Prostate gland (tissue), 2 donors: ENCODE results near the gene UBE2E1. TPM values are rescaled to one million over a fixed set of nuclear protein-coding genes. Genes with fewer than 3 reads are reported as not detected.

Source experiments
- DNase-seq: peaks from one replicate; pipeline ENCODE4 v3.0.0-alpha.2; 2019; ENCODE audit warnings: low spot score
- H3K27ac ChIP-seq, 2 donors: fragments of 200-600 bp; sonication (generic); 2 replicates each; pipeline ENCODE4 v1.5.1; 2017 to 2019
- H3K27me3 ChIP-seq: fragments of 200-600 bp; sonication (generic); replicated peaks from 2 replicates; pipeline ENCODE4 v1.5.1; 2019; ENCODE audit not compliant: insufficient read depth
- H3K36me3 ChIP-seq, 2 donors: fragments of 200-600 bp; sonication (generic); 1 replicate in 1 of 2; 2 replicates in 1 of 2; pipeline versions ENCODE4 v1.5.1 to v1.8.1; 2017 to 2019
- H3K4me1 ChIP-seq: fragments of 200-600 bp; sonication (generic); replicated peaks from 2 replicates; pipeline ENCODE4 v1.5.1; 2019
- H3K4me3 ChIP-seq, 2 donors: fragments of 200-600 bp; sonication (generic); 2 replicates each; pipeline ENCODE4 v1.5.1; 2017 to 2019
- H3K9me3 ChIP-seq: fragments of 200-600 bp; sonication (generic); 2 replicates; pipeline ENCODE4 v1.5.1; 2017
- POLR2A ChIP-seq: fragments of 450-650 bp; IDR thresholded peaks from one replicate; pipeline ENCODE4 v1.6.1; 2016; ENCODE audit warnings: antibody characterized with exemption, mild to moderate bottlenecking
- POLR2AphosphoS5 ChIP-seq: sonication (generic); formaldehyde crosslinking; IDR thresholded peaks from one replicate; pipeline ENCODE4 v1.6.1; 2017; ENCODE audit warnings: antibody characterized with exemption
- WGBS: methylation state at CpG from one replicate; pipeline ENCODE4 v1.1.5; 2018; 5-methylcytosine and 5-hydroxymethylcytosine counted together
- intact Hi-C: fragments of 100-400 bp; cut with DNase I; formaldehyde crosslinking; loops from one replicate; pipeline ENCODE4 v1.14.2; 2022
- total RNA-seq, 2 donors: library from RNA; depleted of rRNA; stranded (reverse); fragments of >200 nt; gene quantifications; one replicate each; pipeline ENCODE4 v1.1.0, GENCODE V29; 2016
- TF ChIP-seq, protein P1 (sequence below), 4 experiments: fragments of 200-600 bp in 2 of 4; fragments of 450-650 bp in 2 of 4; sonication (generic) in 2 of 4; IDR thresholded peaks; 1 replicate in 3 of 4; 2 replicates in 1 of 4; pipeline ENCODE4 v1.5.1; 2016 to 2019; ENCODE audit warnings: antibody characterized with exemption in 4 of 4, mild to moderate bottlenecking in 2 of 4, moderate library complexity in 2 of 4

Gene UBE2E1
- total RNA-seq, 2 donors from 2014 or later = 77.8 to 92.1 TPM

DNA sequence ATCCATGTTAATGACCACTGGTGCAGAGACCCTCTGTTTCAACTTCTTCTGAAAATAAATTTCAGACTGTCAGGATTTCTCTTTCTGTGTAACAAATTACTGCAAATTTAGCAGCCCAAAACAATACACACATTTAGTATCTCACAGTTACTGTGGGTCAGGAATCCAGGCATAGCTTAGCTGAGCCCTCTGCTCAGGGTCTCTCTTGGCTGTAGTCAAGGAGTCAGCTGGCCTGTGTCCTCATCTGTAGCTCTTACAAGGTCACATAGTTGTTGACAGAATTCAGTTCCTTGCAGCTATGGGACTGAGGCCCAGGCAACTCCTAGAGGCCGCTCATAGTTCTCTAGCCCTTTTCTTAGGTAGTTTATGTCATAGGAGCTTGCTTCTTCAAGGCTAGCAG is 59.2 kb downstream of the UBE2E1 start:
- no peak overlapping the region for H3K4me3 ChIP-seq
- no peaks in the 10 kb centered on the region for H3K27me3 ChIP-seq
- H3K27ac ChIP-seq = no peak overlapping the region
- WGBS = 94% methylated on average over 1 of the region's 1 CpG
- no peaks in the 10 kb centered on the region for H3K36me3 ChIP-seq
- H3K9me3 ChIP-seq = no peaks in the 10 kb centered on the region
- TF ChIP-seq, protein P1, sequence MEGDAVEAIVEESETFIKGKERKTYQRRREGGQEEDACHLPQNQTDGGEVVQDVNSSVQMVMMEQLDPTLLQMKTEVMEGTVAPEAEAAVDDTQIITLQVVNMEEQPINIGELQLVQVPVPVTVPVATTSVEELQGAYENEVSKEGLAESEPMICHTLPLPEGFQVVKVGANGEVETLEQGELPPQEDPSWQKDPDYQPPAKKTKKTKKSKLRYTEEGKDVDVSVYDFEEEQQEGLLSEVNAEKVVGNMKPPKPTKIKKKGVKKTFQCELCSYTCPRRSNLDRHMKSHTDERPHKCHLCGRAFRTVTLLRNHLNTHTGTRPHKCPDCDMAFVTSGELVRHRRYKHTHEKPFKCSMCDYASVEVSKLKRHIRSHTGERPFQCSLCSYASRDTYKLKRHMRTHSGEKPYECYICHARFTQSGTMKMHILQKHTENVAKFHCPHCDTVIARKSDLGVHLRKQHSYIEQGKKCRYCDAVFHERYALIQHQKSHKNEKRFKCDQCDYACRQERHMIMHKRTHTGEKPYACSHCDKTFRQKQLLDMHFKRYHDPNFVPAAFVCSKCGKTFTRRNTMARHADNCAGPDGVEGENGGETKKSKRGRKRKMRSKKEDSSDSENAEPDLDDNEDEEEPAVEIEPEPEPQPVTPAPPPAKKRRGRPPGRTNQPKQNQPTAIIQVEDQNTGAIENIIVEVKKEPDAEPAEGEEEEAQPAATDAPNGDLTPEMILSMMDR (IDR thresholded peaks at IDR 0.05) = no peak
- TF ChIP-seq POLR2A (no peak), POLR2AphosphoS5 (no peak)
- DNase-seq = no peak
- intact Hi-C loops = no loop called here
- H3K4me1 ChIP-seq = no peaks in the 10 kb centered on the region

DNA sequence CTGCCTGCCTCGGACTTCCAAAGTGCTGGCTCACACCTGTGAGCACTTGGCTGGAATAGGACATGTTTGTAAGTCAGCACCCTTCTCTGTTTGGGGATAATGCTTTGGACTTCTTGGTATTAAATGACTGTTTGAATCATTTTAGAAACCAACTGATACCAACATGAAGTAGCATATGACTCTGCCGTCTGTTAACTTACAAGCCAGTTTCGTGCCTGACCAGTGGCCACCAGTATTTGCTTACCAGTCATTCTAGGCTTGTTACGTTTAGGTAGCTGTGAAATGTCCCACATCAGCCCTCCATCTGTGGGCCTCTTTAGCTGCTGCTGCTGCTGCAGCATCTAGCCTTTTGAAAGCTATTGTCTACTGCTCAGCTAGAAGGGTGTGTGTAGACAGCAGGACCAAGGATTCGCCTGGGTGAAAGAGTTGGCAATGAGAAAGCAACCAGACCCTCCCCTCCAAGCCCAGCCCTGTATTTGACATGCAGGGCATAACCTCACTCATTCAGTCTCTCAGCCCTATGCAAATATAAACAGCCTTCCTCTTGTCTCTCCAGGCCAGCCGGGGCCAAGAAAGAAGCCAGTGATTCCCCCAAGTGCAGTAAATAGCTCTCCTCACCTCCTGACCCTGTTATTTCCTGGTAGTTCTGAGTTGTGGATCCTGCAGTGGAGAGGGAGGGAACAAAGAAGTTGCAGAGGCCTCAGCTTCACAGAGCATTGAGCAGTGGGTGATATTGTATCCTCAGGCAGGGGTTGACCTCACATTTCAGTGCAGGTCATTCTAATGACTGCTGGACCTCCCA is 60.0 kb downstream of the UBE2E1 start:
- DNase-seq = no peak
- H3K4me1 ChIP-seq = no peaks in the 10 kb centered on the region

DNA sequence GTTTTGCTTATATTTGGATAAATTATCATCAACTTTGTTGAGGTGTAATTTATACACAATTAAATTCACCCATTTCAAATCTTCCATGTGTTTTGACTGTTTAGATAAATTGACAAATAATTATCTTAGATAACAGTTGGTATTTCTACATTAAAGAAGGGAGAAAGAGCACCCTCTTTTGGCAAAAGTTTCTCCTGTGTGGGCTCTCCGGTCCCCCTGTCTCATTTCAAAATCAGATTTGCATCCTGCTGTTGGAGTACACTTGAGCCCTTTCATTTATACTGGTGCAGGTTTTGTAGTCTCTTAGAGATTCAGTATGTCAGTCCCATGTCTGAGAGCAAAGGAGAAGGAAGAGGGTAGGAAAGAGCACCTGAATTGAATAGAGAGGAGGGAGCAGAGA is 61.6 kb downstream of the UBE2E1 start:
- Histone ChIP-seq H3K4me1 (no peaks in the 10 kb centered on the region), H3K27me3 (no peaks in the 10 kb centered on the region), H3K4me3 (no peak overlapping the region), H3K27ac (no peak overlapping the region), H3K9me3 (no peaks in the 10 kb centered on the region), H3K36me3 (no peaks in the 10 kb centered on the region)
- intact Hi-C loops = no loop called here
- WGBS = 76% methylated on average over 1 of the region's 1 CpG
- TF ChIP-seq POLR2AphosphoS5 = no peak
- no peak for TF ChIP-seq POLR2A
- TF ChIP-seq, protein P1 (IDR thresholded peaks at IDR 0.05) = no peak
- no peak for DNase-seq

More for the DNA sequence above, 60.0 kb downstream of the UBE2E1 start:
- TF ChIP-seq POLR2A (no peak), POLR2AphosphoS5 (no peak)
- TF ChIP-seq, protein P1 (IDR thresholded peaks at IDR 0.05) = no peak
- H3K36me3 ChIP-seq = no peaks in the 10 kb centered on the region
- intact Hi-C loops = no loop called here
- no peak overlapping the region for H3K27ac ChIP-seq
- H3K27me3 ChIP-seq = no peaks in the 10 kb centered on the region
- H3K4me3 ChIP-seq = no peak overlapping the region
- 63% methylated on average over 6 of the region's 6 CpGs for WGBS
- no peaks in the 10 kb centered on the region for H3K9me3 ChIP-seq

DNA sequence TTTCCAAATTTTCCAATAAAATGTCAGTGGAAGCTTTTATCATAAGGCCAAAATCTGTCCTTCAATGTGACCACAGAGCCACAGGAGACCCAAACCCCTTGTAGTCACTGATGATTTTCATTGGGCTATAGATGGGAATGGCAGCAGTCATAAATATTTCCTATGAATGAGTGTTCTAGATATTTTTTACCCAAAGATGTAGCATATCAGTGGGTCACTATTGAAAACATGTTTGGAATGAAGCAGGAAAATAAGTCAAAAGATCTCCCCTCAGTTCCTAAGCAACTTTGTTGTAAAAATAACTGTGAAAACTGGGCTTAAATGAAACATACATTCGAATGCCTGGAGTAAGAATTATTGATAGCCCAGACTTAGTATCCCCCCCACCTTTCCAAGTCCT is 62.1 kb downstream of the UBE2E1 start:
- TF ChIP-seq POLR2AphosphoS5 = no peak
- TF ChIP-seq, protein P1 (IDR thresholded peaks at IDR 0.05) = no peak
- TF ChIP-seq POLR2A = no peak
- no peaks in the 10 kb centered on the region for H3K4me1 ChIP-seq
- no peak overlapping the region for H3K27ac ChIP-seq
- no peak for DNase-seq
- H3K4me3 ChIP-seq = no peak overlapping the region
- no peaks in the 10 kb centered on the region for H3K27me3 ChIP-seq
- no peaks in the 10 kb centered on the region for H3K9me3 ChIP-seq
- no peaks in the 10 kb centered on the region for H3K36me3 ChIP-seq
- intact Hi-C loops = no loop called here
- 92% methylated on average over 1 of the region's 1 CpG for WGBS
